Kidney epithelial cell (primary cell): ENCODE measurements around the gene SIPA1. TPM values are rescaled to one million over a fixed set of nuclear protein-coding genes. Genes with fewer than 3 reads are reported as not detected.
"Not testable (repeated sequence)": the region's sequence is repeated elsewhere in the genome, so short reads cannot be mapped to it uniquely, and the experiment has no call there.

Source experiments
- DNase-seq: peaks from one replicate; pipeline ENCODE4 v3.0.0-alpha.2; 2010; ENCODE audit warnings: low read depth
- H3K27me3 ChIP-seq: 2 replicates; pipeline ENCODE4 v1.6.0; 2011; ENCODE audit warnings: low read length; ENCODE audit not compliant: control insufficient read depth, insufficient read depth
- H3K36me3 ChIP-seq: 2 replicates; pipeline ENCODE4 v1.5.1; 2011; ENCODE audit warnings: low read length; ENCODE audit not compliant: control insufficient read depth, insufficient read depth
- H3K4me3 ChIP-seq: 2 replicates; pipeline ENCODE4 v1.5.1; 2011; ENCODE audit warnings: low read depth, mild to moderate bottlenecking, control low read depth, low read length
- total RNA-seq: library from RNA; depleted of rRNA; stranded (reverse); fragments of >200 nt; gene quantifications from 2 replicates; pipeline ENCODE4 v1.2.3, GENCODE V29; 2015
- TF ChIP-seq, protein P1 (sequence below): IDR thresholded peaks from 2 replicates; pipeline ENCODE4 v1.5.1; 2011; ENCODE audit warnings: mild to moderate bottlenecking, moderate library complexity, low read length, control low read depth, inconsistent platforms; ENCODE audit not compliant: insufficient read depth, poor library complexity, severe bottlenecking

Gene SIPA1
- total RNA-seq, 1 donor from 2014 or later, result 25.8 TPM

DNA sequence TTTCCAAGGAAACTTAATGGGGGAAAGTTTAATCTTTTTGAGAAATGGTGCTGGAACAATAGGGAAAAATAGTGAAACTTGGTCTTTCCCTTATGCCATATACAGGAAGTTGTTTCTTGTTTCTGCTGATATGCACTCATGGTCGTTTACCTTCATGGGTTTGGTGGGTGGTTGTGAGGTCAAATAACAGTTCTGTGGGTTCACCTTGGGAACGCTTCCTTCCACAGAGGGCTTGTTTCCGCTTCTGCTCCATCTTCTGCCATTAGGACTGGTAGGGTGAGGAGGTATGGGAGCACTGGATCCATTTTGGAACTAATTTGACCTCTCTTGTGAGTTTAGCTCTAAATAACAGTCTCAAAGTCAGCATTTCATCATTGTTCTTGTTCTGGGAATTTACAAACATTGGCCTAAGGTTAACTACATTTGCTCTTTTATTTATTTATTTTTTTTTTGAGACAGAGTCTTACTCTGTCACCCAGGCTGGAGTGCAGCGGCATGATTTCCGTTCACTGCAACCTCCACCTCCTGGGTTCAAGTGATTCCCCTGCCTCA, 42.4 kb downstream of the SIPA1 start:
- H3K36me3 ChIP-seq, result no peaks in the 10 kb centered on the region
- no peak overlapping the region for H3K4me3 ChIP-seq
- H3K27me3 ChIP-seq, result no peaks in the 10 kb centered on the region
- TF ChIP-seq, protein P1, sequence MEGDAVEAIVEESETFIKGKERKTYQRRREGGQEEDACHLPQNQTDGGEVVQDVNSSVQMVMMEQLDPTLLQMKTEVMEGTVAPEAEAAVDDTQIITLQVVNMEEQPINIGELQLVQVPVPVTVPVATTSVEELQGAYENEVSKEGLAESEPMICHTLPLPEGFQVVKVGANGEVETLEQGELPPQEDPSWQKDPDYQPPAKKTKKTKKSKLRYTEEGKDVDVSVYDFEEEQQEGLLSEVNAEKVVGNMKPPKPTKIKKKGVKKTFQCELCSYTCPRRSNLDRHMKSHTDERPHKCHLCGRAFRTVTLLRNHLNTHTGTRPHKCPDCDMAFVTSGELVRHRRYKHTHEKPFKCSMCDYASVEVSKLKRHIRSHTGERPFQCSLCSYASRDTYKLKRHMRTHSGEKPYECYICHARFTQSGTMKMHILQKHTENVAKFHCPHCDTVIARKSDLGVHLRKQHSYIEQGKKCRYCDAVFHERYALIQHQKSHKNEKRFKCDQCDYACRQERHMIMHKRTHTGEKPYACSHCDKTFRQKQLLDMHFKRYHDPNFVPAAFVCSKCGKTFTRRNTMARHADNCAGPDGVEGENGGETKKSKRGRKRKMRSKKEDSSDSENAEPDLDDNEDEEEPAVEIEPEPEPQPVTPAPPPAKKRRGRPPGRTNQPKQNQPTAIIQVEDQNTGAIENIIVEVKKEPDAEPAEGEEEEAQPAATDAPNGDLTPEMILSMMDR, result no peak
- no peak for DNase-seq

- not testable (repeated sequence) for H3K4me3 ChIP-seq, H3K27me3 ChIP-seq, DNase-seq, H3K36me3 ChIP-seq
These were observed 45.6 kb downstream of the SIPA1 start for GRCh38 chr11:65683480-65683879.

- DNase-seq, result no peak
- TF ChIP-seq, protein P1, result no peak
- Histone ChIP-seq H3K36me3 (no peaks in the 10 kb centered on the region), H3K27me3 (no peaks in the 10 kb centered on the region), H3K4me3 (no peak overlapping the region)
These were observed 48.1 kb downstream of the SIPA1 start for GRCh38 chr11:65685981-65686380.

DNA sequence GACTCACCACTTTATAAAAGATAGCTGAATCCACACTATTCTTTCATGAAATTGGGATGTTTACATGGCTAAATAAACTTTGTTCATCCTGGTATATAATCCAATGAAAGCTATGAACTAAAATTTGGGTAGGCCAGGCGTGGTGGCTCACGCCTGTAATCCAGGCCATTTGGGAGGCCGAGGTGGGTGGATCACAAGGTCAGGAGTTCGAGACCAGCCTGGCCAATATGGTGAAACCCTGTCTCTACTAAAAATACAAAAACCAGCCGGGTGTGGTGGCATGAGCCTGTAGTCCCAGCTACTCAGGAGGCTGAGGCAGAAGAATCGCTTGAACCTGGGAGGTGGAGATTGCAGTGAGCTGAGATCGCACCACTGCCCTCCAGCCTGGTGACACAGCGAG, 53.9 kb downstream of the SIPA1 start:
- H3K36me3 ChIP-seq, H3K4me3 ChIP-seq, DNase-seq, H3K27me3 ChIP-seq: not testable (repeated sequence)

GRCh38 chr11:65692367-65692766, 54.5 kb downstream of the SIPA1 start:
- DNase-seq, result no peak
- Histone ChIP-seq H3K27me3 (no peaks in the 10 kb centered on the region), H3K36me3 (no peaks in the 10 kb centered on the region), H3K4me3 (no peak overlapping the region)
- TF ChIP-seq, protein P1, result no peak

DNA sequence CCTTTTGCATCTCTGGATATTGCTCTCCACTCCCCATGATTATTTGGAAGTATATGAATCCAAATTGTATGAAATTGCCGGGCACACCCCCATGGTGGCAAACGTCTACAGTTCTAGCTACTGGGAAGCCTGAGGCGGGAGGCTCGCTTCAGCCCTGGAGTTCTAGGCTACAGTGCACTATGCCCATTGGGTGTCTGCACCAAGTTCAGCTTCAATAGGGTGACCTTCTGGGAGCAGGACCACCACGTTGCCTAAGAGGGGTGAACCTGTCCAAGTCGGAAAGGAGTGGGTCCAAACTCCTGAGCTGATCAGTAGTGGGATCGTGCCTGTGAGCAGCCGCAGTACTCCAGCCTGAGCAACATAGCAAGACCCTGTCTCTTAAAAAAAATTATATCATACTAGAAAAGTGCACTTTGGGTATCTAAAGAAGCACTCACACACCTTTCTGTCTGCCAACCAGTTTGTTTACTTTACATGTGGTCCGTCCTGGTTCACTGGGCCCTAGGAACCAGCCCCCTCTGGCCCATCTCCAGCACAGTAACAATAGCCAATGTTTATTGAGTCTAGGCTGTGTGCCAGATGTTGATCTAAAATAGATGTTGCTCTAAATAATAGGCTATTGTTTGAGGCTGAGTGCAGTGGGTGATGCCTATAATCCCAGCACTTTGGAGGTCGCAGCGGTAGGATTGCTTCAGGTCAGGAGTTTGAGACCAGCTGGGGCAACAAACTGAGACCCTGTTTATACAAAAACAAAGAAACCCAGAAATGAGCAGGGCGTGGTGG, 57.7 kb downstream of the SIPA1 start:
- peak; percentile 32 for DNase-seq
- H3K36me3 ChIP-seq, result no peaks in the 10 kb centered on the region
- H3K4me3 ChIP-seq, result no peak overlapping the region
- no peaks in the 10 kb centered on the region for H3K27me3 ChIP-seq
- TF ChIP-seq, protein P1, result no peak

DNA sequence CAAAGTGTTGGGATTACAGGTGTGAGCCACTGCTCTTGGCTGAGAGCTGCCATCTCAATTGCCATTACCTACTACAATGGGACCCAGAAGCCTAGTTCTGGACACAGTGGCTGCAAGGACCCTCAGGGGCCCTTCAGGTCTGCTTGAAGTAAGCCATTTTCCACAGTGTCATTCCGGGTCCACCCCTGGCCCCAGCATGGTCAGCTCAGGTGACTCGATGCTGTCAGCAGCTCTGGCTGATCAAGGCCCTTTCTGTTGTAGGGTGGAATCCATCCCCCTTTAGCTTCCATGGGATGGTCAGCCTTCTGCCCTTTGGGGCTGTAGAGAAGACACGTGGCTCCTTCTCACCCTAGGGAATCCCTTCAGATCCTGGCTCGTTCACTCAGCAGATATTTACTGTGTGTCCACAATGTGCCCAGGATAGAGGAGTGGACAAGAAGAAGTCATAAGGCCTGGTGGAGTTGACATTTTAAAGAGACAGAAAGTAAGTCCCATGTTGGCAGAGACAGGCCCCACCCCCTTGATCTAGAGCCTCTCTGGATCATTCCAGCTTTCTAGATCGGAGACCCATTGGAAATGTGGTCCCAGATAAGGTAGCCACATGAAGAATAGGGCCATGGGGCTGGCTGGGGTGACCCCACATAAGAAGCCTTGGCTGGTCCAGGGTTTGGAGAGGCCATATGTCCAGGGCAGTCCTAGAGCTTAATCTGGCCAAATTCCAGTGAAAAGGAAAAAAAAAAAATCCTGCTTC, 59.1 kb downstream of the SIPA1 start:
- no peaks in the 10 kb centered on the region for H3K27me3 ChIP-seq
- TF ChIP-seq, protein P1, result no peak
- no peaks in the 10 kb centered on the region for H3K36me3 ChIP-seq
- H3K4me3 ChIP-seq, result no peak overlapping the region
- DNase-seq, result no peak
